GM19099 (cell line): Measurements from ENCODE around the gene ANKRD2.
A peak's percentile ranks its signal among the peaks of the same experiment; 100 is the strongest.

Source experiments
- POLR2A ChIP-seq: IDR thresholded peaks from 3 replicates; pipeline ENCODE4 v1.6.1; 2011; ENCODE audit warnings: low read depth; ENCODE audit not compliant: insufficient read length; ENCODE audit errors: extremely low read depth

Gene ANKRD2

DNA sequence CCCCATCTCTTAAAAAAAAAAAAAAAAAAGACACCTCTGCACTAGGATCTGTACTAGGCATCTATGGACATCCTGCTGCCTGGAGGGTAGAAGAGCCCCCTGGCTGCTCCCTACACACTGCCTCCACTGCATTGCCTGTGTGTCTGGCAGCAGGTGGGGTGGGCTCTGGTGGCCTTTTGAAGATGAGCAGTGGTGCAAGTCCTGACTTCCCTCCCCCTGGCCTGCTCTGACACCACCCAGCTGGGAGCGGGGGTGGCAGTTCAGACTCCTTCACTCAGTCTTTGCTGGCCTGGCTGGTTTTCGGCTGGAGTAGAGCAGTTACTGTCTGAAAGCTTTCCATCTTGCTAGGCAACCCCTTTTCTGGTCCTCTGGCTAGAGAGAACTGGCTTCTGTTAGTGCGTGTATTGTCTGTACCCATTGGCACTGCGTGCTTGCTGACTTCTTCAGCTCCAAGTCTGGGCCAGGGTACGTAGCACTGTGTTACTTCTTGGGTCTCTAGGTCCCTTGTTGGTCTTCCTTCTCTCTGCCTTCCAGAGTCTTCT, 34.6 kb downstream of the ANKRD2 start:
- TF ChIP-seq POLR2A: no peak

DNA sequence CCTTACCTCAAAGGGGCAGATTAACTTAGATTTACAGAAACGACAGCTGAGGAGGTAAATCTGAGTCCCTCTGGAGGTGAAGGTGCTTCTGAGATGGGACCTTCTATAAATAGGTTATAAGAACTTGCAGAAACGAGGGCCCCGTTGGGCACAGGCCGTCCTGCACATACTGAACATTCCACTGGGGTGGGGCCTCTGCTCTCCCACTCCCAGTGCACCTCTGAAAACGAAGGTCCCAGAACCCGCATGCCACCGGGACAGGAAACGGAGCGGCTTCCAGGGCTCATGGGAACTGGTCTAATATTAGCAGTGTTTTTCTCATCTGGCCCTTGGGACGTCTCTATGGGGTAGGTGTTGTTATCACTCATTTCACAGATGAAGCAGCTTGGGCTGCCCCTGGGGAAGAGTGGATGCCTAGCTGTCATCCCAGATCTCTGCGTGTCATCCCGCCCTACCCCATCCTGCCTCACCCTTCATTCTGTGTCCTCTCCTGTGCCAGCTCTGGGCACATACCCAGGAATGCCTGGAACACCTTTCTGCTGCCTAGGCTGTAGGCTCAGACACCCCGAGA, 36.5 kb downstream of the ANKRD2 start:
- TF ChIP-seq POLR2A: no peak

- TF ChIP-seq POLR2A: no peak
These were observed 38.9 kb downstream of the ANKRD2 start for GRCh38 chr10:97611473-97611872.

GRCh38 chr10:97612386-97612785, 39.8 kb downstream of the ANKRD2 start:
- no peak for TF ChIP-seq POLR2A

DNA sequence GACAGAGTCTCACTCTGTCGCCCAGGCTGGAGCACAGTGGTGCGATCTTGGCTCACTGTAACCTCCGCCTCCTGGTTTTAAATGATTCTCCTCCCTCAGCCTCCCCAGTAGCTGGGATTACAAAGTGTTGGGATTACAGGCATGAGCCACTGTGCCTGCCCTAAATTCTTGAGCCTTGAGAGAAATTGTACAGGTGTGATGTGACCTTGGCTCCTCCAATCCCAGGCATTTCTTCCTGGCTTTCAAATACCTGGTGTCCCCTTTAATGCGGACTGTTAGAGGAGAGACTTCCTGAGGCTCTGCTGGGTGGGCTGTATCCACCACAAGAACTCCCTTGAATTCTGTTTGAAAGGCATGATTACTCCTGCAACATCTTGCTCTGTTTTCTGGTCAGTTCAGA, 45.7 kb downstream of the ANKRD2 start:
- TF ChIP-seq POLR2A: no peak

- no peak for TF ChIP-seq POLR2A
These were observed 46.2 kb downstream of the ANKRD2 start for GRCh38 chr10:97618733-97619132.

DNA sequence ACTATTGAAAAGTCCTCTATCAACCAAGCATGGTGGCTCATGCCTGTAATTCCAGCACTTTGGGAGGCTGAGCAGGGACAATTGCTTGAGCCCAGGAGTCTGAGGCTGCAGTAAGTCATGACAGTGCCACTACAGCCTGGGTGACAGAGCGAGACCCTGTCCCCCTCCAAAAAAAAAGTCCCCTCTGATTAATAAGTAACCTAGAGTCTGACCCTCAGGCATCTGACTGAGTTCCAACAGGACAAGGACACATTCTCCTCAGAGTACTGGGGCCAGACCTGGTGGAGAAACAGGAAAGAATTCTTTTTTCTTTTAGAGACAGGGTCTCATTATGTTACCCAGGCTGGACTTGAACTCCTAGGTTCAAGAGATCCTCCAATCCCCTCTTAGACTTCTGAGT, 50.7 kb downstream of the ANKRD2 start:
- TF ChIP-seq POLR2A: no peak

GRCh38 chr10:97627731-97628130, 55.2 kb downstream of the ANKRD2 start:
- no peak for TF ChIP-seq POLR2A

DNA sequence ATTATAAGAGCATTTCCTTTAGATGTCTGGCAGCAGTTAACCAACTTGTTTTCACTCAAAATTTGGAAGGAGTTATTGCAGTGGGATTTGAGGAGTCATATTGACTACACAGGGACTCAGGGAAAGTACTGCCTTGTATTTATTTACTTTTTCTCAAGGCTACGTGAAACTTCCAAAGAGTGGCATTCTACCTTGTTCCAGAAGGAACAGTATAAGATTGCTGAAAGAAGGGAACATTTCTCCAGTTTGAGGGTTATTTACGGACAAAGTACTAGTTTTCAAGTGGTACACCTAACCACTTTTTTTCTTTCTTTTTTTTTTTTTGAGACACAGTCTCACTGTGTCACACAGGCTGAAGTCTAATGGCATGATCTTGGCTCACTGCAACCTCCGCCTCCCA, 55.6 kb downstream of the ANKRD2 start:
- no peak for TF ChIP-seq POLR2A

DNA sequence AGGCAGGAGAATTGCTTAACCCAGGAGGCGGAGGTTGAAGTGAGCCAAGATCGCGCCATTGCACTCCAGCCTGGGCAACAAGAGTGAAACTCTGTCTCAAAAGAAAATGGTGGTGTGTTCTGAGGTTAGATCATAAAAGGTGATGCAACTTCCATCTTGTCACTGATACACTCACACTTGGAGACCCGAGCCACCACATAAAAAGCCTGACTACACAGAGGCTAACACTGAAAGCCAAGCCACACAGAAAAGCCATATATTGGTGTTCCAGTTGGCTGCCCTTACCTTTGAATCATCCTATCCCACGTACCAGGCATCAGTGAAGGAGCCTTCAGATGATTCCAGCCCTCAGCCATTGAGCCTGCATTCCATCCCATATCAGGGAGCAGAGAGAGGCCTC, 56.7 kb downstream of the ANKRD2 start:
- TF ChIP-seq POLR2A: no peak

- no peak for TF ChIP-seq POLR2A
These were observed 58.5 kb downstream of the ANKRD2 start for GRCh38 chr10:97631098-97631497.

DNA sequence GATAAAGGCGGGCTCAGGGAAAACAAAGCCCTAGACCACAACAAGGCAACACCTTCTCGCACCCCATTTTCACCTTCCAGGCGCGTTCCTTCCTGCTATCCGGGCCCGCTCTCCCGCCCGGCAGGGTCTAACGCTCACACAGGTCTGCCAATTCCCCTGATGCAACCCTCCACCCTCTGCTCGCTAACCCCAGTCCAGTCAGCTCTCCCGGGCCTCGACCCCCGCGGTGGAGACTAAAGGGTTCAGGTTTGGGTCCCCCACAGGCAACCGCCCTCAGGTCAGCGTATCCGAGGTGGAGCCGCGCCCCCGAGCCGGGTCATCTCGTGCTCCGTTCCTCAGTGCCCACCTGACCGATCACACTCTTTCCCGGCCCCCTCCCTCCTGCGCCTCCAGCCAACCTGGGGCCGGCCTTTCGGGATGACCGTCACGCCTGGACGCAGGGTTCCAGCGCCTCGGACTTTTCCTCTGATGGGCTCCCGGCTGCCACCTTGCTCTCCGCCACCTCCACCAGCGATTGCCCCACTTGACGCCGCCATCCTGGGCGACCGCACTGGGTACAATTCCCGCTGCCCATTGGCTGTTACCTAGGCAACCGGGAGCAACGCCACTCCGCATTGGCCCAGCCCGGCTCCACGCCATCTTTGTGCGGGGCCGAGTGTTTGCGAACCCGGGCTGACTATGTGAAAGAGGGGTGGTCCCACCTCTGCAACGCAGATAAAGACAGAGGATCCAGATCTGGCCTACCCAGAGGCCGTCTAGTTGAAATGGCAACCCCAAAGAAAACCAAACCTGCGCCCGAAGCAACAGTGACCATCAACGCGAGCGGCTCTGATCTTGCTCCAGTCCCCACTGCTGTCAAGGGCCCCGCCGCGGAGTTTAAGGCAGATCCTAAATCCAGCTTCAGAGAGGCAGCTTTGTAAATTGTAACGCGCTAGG, 60.6 kb downstream of the ANKRD2 start, which contains the start of gene MORN4:
Gene MORN4, minus strand, starts transcription at position 552 of the 936 bp plus-strand sequence. CDS start 13,847 bp downstream, outside the sequence.
- peak; percentile 51 for TF ChIP-seq POLR2A
